Measurements from ENCODE around the gene PSMD5.

GRCh38 chr9:120872791-120873502 lies 30.2 kb upstream of the PSMD5 start:
- TF ChIP-seq CTCF (conservative IDR thresholded peaks at IDR 0.05; ENCODE audit: low read length) (no peak), EZH2phosphoT487 (IDR thresholded peaks at IDR 0.05; ENCODE audit: borderline replicate concordance) (no peak)
